Sigmoid colon (tissue), 7 donors: ENCODE data around the gene PUSL1. TPM values are rescaled to one million over a fixed set of nuclear protein-coding genes. Genes with fewer than 3 reads are reported as not detected.
A peak's percentile ranks its signal among the peaks of the same experiment; 100 is the strongest.

ENCODE experiments used
- DNase-seq: peaks from one replicate; pipeline ENCODE4 v3.0.0-alpha.2; 2019
- H3K27ac ChIP-seq, 4 donors: fragments of 200-600 bp; sonication (generic); one replicate each; pipeline ENCODE4 v1.5.1; 2016 to 2019; ENCODE audit warnings: mild to moderate bottlenecking in 1 of 4
- H3K27me3 ChIP-seq, 3 donors: fragments of 200-600 bp; sonication (generic); one replicate each; pipeline ENCODE4 v1.5.1; 2019; ENCODE audit warnings: mild to moderate bottlenecking in 1 of 3
- H3K36me3 ChIP-seq, 4 donors: fragments of 200-600 bp; sonication (generic); one replicate each; pipeline ENCODE4 v1.5.1; 2016 to 2019
- H3K4me1 ChIP-seq, 4 donors: fragments of 200-600 bp; sonication (generic); one replicate each; pipeline ENCODE4 v1.5.1; 2017 to 2019
- H3K4me3 ChIP-seq, 4 donors: fragments of 200-600 bp; sonication (generic); one replicate each; pipeline ENCODE4 v1.5.1; 2017 to 2019; ENCODE audit warnings: mild to moderate bottlenecking in 2 of 4, moderate library complexity in 1 of 4
- H3K9me3 ChIP-seq, 4 donors: fragments of 200-600 bp in 3 of 4; sonication (generic) in 3 of 4; one replicate each; pipeline versions ENCODE4 v1.5.1 to v1.6.1; 2013 to 2019
- CTCF ChIP-seq, 4 experiments: fragments of 450-650 bp in 3 of 4; fragments of 200-600 bp in 1 of 4; IDR thresholded peaks; one replicate each; pipeline ENCODE4 v1.5.1; 2016 to 2019; ENCODE audit warnings: antibody characterized with exemption in 4 of 4, mild to moderate bottlenecking in 3 of 4, moderate library complexity in 2 of 4
- EP300 ChIP-seq, 4 donors: sonication (generic); formaldehyde crosslinking; IDR thresholded peaks; one replicate each; pipeline ENCODE4 v1.6.1; 2017; ENCODE audit warnings: antibody characterized with exemption in 4 of 4
- POLR2A ChIP-seq, 2 donors: fragments of 450-650 bp; IDR thresholded peaks; one replicate each; pipeline ENCODE4 v1.6.1; 2016; ENCODE audit warnings: antibody characterized with exemption in 2 of 2, mild to moderate bottlenecking in 2 of 2, moderate library complexity in 2 of 2
- POLR2AphosphoS5 ChIP-seq, 4 donors: sonication (generic); formaldehyde crosslinking; IDR thresholded peaks; one replicate each; pipeline ENCODE4 v1.6.1; 2017; ENCODE audit warnings: antibody characterized with exemption in 4 of 4
- WGBS, 2 donors: extraction: QIAGEN DNeasy Blood & Tissue Kit; methylation state at CpG; one replicate each; pipeline ENCODE4 v1.1.7; 2013; 5-methylcytosine and 5-hydroxymethylcytosine counted together
- intact Hi-C: fragments of 100-400 bp; cut with DNase I; formaldehyde crosslinking; loops from one replicate; pipeline ENCODE4 v1.15.1; 2023
- polyA plus RNA-seq, 3 donors: library from polyadenylated mRNA; stranded (reverse); fragments of 200-250 nt; gene quantifications; one replicate each; pipeline ENCODE4 v1.2.3, GENCODE V29; 2013
- total RNA-seq, 4 donors: library from RNA; depleted of rRNA; stranded (reverse); fragments of >200 nt; gene quantifications; one replicate each; pipeline ENCODE4 v1.1.0, GENCODE V29; 2016
- donor health status: healthy with polysubstance abuse.
- donor health status: Bipolar disorder and iron deficiency.
- donor health status: healthy.

The PUSL1 gene
- total and polyA plus RNA-seq, 7 donors = 12.6 to 24.0 (median 18.9) TPM

- no peak for DNase-seq
- Histone ChIP-seq H3K36me3 (peaks cover 5 to 41% (median 10%) of the 10 kb centered on the region in 4 donors), H3K27ac (peak overlapping the region in 1 of 4 donors; percentile 31), H3K4me3 (no peak overlapping the region), H3K27me3 (no peaks in the 10 kb centered on the region), H3K4me1 (peaks cover 3 to 79% (median 68%) of the 10 kb centered on the region in 4 donors), H3K9me3 (no peaks in the 10 kb centered on the region)
- intact Hi-C loops = no loop called here
- no peak for TF ChIP-seq EP300 (IDR thresholded peaks at IDR 0.05)
- WGBS, 2 donors = 79 to 87% methylated on average over 14 of the region's 14 CpGs
These were observed 14.0 kb downstream of the PUSL1 start for GRCh38 chr1:1322418-1322817.

DNA sequence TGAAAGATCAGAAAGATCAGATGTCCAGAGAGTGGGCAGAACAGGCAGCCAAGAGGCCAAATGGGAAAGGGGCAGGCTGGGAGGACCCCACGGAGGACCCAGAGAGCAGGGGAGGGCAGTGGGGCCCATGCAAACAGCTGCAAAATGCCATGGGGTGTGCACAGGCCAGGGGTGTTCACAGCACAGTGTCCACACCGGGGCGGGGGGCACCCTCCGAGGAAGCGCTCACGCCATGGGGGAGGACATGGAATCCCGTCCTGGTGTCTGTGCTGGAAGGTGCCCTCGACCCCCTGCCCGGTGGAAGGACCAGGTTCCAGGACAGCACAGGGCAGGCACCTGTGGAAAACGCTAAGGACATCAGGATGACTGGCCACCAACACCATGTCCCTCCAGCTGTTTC is 14.6 kb downstream of the PUSL1 start:
- Histone ChIP-seq H3K4me1 (peaks cover 3 to 73% (median 63%) of the 10 kb centered on the region in 4 donors), H3K27me3 (no peaks in the 10 kb centered on the region), H3K9me3 (no peaks in the 10 kb centered on the region), H3K27ac (no peak overlapping the region), H3K36me3 (peaks cover 11 to 44% (median 13%) of the 10 kb centered on the region in 4 donors), H3K4me3 (no peak overlapping the region)
- intact Hi-C loops = no loop called here
- no peak for DNase-seq
- WGBS, 2 donors = 88 to 93% methylated on average over 10 of the region's 10 CpGs
- TF ChIP-seq EP300 (IDR thresholded peaks at IDR 0.05) = no peak
- no peak for TF ChIP-seq CTCF (IDR thresholded peaks at IDR 0.05)
- TF ChIP-seq POLR2AphosphoS5 (IDR thresholded peaks at IDR 0.05) = no peak
- TF ChIP-seq POLR2A (IDR thresholded peaks at IDR 0.05) = no peak

DNA sequence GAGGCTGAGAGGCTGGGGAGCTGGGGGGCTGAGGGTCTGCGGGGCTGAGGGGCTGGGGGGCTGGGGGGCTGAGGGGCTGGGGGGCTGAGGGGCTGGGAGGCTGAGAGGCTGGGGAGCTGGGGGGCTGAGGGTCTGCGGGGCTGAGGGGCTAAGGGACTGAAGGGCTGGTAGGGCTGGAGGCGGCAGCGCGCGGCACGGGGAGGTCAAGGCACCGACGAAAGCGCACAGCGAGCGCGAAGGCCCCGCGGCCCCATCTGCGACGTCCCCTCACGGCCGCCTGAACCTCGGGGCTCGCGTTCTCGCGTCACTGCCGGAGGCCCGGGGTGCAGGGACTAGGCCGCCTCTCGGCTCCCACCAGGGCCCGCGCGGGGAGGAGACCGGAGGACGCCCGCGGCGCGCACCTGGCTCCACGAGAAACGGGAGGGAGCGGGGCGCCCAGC is 15.7 kb downstream of the PUSL1 start:
- no peaks in the 10 kb centered on the region for H3K27me3 ChIP-seq
- peak overlapping the region; percentile 87 to 100 (median 98) for H3K4me3 ChIP-seq
- DNase-seq = no peak
- intact Hi-C loops = loop anchor here (2.0 kb wide), 1 partner anchor 25 kb away; the partner anchor contains the start of gene DVL1
- H3K27ac ChIP-seq = peak overlapping the region; percentile 90 to 94 (median 92)
- 1% methylated on average over 41 of the region's 41 CpGs for WGBS, 2 donors
- TF ChIP-seq CTCF (IDR thresholded peaks at IDR 0.05) (no peak), POLR2A (IDR thresholded peaks at IDR 0.05) (no peak), POLR2AphosphoS5 (IDR thresholded peaks at IDR 0.05) (no peak), EP300 (IDR thresholded peaks at IDR 0.05) (no peak)
- H3K36me3 ChIP-seq = peaks cover 11 to 50% (median 16%) of the 10 kb centered on the region in 4 donors
- no peaks in the 10 kb centered on the region for H3K9me3 ChIP-seq
- H3K4me1 ChIP-seq = peaks cover 3 to 63% (median 51%) of the 10 kb centered on the region in 4 donors

GRCh38 chr1:1324524-1325287 is 16.3 kb downstream of the PUSL1 start, which contains the start of the genes CPTP and INTS11:
Gene CPTP, plus strand, starts transcription at chr1:1324802. Its CDS starts 2,109 bp downstream, at chr1:1326911.
Gene INTS11, minus strand, starts transcription at chr1:1324660. Its CDS starts 52 bp downstream, at chr1:1324608.
- TF ChIP-seq POLR2A (IDR thresholded peaks at IDR 0.05) = peak; percentile 53 to 79
- no peak for TF ChIP-seq EP300 (IDR thresholded peaks at IDR 0.05)
- TF ChIP-seq CTCF (IDR thresholded peaks at IDR 0.05) = no peak
- TF ChIP-seq POLR2AphosphoS5 (IDR thresholded peaks at IDR 0.05) = peak; percentile 90 to 96 (median 94)
- H3K9me3 ChIP-seq = no peaks in the 10 kb centered on the region
- H3K4me3 ChIP-seq = peak within 1 kb of the TSS; percentile 87 to 100 (median 98)
- H3K4me1 ChIP-seq = peaks cover 3 to 59% (median 47%) of the 10 kb centered on the region in 4 donors
- H3K36me3 ChIP-seq = peaks cover 8 to 44% (median 16%) of the 10 kb centered on the region in 4 donors
- DNase-seq = peak; percentile 97
- H3K27me3 ChIP-seq = no peaks in the 10 kb centered on the region
- intact Hi-C loops = loop anchor here (2.0 kb wide), 1 partner anchor 24 kb away; the partner anchor contains the start of gene DVL1
- WGBS, 2 donors = 0 to 4% methylated on average over 84 of the region's 84 CpGs
- peak within 1 kb of the TSS; percentile 90 to 94 (median 92) for H3K27ac ChIP-seq
